GM15510 (cell line): ENCODE data around the gene SMIM36.

Experiments used
- POLR2A ChIP-seq: IDR thresholded peaks from 3 replicates; pipeline ENCODE4 v1.6.1; 2011; ENCODE audit warnings: borderline replicate concordance; ENCODE audit not compliant: insufficient read length; ENCODE audit errors: extremely low read depth

The SMIM36 gene

DNA sequence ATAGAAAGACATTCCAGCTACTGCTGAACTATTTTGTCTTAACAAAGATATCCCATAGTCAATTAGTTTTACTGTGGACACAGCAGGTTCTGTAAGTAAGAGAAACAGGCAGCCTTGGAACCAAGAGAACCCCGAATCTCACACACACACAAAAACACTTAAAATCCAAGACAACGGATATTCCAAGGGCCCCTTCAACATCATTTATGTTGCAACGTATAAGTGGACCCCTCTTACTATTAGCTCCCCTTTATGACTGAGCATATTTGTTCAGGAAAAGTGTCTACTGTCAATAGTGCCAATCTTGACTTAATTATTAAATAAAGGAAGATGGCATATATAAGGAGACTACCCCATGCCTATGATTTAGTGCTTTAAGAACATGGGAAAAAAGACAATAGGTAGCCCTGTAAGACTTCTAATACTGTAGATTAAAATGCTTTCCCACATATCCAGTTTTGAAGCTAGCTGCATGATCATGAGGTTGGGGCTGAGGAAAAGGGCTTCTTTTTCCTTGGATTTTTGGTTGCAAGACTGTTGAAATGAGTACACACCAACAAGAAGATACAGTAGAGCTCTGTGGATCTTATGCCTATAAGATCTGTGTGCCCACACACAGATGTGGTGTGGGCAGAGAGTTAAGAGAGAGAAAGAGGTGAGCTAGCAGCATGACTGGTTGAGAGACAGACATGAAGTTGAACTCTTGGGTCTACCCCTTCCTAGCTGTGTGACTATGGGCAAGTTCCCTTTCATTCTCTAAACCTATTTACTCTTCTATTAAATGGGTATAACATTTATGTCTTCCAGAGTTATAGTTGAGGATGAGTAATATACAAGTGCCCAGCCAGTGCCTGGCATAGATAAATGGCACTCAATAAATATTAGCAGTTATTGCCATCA is 92.6 kb downstream of the SMIM36 start:
- TF ChIP-seq POLR2A: no peak

DNA sequence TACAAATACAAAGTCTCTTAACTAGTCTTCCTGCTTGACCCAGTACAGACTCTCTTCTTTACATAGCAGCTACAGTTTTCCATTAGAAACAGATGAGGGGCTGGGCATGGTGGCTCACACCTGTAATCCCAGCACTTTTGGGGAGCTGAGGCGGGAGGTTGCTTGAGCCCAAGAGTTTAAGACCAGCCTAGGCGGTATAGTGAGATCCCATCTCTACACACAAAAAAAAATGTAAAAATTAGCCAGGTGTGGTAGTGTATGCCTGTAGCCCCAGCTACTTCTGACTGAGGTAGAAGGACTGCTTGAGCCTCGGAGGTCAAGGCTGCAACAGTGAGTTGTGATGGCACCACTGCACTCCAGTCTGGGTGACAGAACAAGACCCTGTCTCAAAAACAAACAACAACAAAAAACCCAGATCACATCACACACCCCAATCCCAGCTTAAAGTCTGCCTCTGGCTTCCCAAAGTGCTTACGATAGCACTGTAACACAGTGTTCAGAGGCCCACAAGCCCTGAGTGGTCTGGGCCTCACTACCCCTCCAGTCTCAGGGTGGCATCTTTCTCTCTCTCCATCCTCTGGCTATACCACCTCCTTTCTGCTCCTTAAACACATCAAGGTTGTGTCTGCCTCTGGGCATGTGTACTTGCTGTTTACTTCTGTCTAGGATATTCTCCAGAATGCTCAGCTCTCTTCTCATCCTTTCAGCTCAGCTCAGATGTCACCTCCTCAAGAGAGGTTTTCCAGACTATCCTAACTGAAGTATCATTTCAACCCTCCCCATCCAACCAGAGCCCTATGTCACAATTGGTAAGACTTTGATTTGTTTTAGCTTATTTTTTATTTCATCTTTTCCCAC is 93.6 kb downstream of the SMIM36 start:
- no peak for TF ChIP-seq POLR2A

DNA sequence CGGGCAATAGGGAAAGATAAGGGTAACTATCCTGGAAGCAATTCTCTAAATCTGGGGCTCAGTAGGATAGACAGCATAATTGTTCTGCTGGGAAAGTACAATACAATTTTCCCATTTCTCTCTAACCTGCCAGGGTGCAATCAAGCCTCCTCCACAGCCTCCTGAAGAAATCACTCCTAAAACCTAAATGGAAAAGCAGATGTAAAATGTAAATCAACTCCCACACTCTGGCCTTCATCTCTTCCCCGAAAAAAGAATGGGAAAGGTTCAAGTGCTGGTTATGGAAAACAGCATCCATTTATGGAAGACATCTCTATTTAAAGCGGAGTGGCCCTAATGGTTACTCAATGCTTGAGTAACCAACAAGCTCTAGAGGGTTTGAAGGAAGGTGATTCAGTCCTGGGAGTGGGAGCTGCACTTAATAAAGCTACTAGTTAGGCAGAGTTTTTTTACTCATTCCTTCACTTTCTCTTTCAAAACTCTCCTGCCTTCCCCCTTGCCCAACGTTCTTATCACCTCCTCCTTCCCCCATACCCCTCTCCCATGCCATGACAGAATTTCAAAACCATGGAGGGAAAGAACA is 94.7 kb downstream of the SMIM36 start:
- no peak for TF ChIP-seq POLR2A

DNA sequence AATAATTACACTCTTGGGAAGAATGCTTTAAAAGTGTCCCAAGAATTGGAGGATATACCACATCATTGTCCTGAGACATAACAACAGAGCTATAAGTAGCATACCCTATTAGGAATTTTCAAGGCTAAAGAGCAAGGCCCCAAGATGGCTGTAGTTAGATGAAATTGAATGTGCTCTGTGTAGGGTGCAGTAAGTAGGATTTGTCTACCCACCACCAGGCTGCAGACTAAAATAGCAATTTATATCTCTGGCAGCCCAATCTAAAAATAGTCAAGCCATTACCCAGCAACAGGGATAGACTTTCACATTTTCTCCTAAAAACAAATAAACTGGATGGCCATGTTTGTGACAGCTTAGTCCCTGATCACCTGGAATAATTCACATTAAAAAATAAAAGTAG is 95.3 kb downstream of the SMIM36 start:
- TF ChIP-seq POLR2A: no peak

DNA sequence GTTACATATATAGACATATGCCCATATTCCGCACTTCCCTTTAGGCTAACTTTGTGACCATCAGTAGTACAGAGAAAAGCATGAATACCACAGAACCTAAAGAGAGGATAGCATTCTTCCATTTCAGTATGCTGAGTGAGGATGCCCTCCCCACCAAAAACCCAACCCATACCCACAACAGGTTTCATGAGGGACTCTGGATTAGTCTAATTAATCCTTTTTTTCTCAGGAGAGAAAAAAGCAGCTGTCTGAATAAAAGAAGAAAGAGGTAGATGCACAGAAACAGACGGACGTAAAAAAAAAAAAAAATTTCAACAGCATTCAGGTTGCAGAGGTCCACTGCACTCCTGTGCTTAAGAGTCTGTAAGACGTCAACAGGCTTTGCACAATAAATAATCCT is 96.3 kb downstream of the SMIM36 start:
- no peak for TF ChIP-seq POLR2A

DNA sequence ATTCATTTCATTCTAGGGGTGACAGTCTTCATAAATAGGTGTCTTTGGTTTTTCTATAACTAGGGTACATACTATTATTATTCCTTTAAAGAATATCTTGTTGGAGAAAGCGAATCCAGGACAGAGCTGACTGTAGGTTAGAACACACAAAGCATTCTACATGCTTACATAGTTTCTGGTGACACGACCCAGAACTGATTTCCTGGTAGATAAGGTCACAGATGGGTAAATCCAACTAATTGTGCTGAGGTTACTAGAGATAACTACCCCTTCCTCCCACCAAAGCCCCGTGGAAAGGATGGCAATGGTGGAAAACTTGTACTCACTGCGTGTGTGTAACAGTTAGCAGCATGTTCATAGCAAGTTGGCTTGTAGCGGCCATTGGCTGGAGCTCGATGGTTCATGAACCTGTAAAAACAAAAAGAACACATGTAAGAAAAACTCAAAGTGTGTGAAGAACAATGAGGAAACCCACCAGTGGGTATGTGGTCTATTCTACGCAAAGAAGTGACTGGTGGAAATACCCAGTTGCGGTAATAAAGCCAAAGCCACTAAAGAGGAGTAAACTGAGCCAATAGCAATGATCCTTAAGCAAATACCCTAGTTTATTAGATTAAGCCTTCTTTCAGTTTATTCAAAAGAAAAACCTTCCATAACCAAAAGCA is 97.3 kb downstream of the SMIM36 start:
- no peak for TF ChIP-seq POLR2A

DNA sequence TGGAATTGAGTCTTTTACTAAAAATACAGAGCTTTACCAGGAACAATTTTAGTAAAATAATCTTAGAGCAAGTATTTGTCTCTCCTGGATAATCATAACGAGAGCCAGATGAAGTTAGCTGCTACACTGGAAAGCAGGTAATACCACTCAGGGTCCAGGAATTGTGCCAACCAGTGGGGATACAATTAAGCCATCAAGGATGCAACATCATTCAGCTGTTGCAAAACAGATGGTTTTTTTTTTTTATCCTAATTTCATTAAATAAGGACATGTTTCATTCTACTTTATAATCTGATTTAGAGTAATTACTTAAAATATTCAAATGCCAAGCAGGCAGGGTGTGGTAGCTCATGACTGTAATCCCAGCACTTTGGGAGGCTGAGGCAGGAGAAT is 99.8 kb downstream of the SMIM36 start:
- TF ChIP-seq POLR2A: no peak

DNA sequence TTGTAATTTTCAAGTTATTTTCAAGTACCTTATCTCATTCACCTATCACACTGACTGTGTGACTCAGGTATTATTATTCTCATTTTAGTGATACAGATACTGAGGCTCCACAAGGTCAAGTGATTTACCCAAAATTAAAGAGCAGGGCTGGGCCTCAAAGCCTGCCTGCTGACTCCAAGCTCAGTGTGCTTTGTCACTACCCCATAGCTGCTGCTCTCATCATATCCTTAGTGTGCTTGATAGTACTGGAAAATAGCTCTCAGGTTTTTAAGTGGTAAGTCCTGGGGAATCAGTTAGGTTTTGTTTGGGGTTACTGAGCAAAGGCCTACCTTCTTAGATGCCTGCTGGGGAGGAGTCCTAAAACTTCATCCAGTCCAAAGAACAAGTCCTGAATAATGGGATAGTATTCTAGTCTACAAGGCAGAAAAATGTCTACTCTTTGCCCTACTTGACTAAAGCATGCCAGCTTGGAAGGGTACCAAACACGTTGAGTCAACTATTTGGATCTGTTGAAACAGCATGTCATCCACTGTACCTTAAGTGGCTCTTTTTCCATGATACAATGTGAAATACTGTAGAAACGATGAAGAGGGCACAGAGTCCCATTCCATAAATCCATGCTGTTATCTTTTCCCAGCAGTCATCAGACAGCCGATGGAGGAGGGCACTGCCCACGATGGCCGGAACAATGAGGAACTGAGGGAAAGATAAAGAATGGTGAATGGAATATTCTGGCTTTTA is 100.4 kb downstream of the SMIM36 start:
- TF ChIP-seq POLR2A: no peak

DNA sequence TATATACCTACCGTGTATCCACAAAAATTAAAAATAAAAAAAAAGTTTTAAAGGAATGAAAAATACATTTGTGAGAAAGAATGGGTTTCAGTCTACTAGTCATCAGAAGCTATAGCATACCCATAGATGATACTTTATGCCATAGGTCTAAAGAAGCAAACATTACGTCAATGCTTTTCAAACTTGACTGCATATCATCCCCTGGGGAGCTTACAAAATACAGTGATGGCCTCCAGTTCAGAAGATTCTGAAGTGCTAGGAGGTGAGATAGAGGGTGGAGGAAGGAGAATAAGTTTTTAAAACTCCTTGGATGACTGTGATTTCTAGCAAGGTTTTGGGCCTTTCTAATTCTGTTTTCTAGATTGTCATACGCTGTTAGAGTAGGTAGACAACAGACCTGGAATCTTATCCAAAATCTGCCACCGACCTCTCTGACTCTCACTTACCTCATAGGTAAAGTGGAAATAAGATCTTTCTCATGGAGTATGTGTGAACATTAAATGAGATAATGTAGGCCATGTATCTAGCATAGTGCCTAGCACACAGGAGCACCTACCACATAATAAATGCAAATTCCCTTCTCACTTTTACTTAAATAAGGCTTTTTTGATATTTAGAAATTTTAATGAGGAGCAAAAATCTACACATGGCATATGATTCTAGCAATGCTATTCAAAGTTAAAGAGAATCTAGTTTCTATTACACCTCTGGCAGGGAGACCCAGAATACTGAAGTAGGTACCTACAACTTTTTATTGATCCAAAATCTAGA is 102.0 kb downstream of the SMIM36 start:
- TF ChIP-seq POLR2A: no peak

DNA sequence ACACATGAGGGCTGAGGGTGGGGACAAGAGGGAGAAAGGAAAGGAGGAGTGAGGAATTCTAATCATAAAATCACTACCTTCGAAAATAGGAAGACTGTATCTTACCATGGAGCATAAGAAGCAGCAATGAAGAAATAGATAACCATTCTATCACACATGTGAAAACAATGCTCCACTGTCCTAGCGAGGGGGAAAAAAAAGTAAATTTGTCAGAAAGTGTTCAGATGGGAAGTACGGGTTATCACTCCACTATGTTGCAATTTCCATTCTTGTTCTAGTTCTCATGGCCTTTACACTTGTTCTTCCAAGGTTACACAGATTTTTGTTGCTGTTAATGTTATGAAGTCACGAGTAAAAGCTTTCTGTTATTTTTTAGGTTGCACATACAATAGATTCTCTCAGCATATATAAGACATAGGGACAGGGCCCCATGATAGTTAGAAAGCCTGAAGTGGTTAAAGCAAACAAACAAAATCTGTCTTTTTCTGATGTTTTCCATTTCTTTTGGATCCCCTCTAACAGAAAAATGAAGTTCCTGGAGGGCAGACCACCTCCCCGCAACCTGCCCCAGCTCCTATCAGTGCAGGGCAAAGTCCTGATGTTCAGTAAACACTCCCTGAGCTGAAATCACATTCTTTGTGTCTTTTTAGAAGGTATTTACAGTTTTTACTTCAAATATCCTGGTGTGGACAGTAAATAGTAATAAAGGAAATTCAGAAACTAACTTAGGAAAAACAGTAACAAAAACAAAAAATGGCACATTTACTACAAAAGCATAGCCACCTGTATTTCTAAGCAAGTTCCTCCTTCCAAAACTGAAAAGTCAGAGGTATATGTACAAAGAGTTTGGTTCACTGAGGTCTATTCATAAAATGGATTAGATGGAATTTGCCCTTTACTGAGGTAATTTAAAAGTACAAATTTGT is 103.3 kb downstream of the SMIM36 start:
- TF ChIP-seq POLR2A: no peak

DNA sequence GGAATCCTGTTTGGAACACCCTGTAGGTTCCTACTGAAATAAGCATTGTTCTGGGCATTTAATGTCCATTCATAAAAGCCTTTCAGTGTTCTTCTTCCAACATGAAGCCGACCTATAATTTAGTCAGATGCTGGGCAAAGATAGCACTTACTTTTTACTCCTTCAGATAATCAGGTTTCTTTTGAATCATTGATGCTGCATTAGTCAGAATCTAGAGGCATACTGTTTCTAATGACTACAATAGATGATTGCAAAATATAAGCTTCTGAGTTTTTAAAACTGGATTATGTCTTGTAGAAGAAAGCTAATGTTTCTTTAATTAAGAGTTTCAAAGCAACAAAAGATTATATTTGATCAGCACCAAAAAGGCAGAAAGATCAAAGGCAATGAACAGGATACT is 105.7 kb downstream of the SMIM36 start:
- TF ChIP-seq POLR2A: no peak

DNA sequence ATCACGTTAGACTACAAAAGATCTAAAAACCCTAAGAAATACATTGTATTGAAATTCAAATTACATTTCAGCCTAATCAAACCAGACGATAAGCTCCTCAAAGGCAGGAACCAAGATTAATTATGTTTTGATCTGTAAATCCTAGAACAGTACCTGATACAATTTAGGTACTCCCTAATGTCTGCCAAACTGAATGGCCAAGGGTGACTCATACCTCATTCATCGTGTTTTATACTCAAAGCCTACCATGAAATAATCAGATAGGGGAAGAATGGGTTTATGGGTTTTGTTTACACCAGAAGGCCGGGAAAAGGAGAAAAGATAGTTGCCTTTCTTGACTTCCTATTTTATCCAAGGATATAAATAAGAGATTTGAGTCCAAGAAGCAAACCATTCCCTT is 108.9 kb downstream of the SMIM36 start:
- TF ChIP-seq POLR2A: no peak
